NK-92 (cell line): ENCODE results near the gene CXCL8.
"Not testable (repeated sequence)": the region's sequence is repeated elsewhere in the genome, so short reads cannot be mapped to it uniquely, and the experiment has no call there.

ENCODE experiments used
- DNase-seq: peaks from one replicate; lab custom pipeline; 2025; ENCODE audit not compliant: unreplicated experiment; lab: John Stamatoyannopoulos, UW

Gene CXCL8

DNA sequence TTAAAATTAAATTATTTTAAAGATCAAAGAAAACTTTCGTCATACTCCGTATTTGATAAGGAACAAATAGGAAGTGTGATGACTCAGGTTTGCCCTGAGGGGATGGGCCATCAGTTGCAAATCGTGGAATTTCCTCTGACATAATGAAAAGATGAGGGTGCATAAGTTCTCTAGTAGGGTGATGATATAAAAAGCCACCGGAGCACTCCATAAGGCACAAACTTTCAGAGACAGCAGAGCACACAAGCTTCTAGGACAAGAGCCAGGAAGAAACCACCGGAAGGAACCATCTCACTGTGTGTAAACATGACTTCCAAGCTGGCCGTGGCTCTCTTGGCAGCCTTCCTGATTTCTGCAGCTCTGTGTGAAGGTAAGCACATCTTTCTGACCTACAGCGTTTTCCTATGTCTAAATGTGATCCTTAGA lies at the start of gene CXCL8:
TSS of gene CXCL8 (plus strand) at position 217 of the 426 bp plus-strand sequence. CDS start at position 307, 90 bp downstream.
- DNase-seq, result no peak

DNA sequence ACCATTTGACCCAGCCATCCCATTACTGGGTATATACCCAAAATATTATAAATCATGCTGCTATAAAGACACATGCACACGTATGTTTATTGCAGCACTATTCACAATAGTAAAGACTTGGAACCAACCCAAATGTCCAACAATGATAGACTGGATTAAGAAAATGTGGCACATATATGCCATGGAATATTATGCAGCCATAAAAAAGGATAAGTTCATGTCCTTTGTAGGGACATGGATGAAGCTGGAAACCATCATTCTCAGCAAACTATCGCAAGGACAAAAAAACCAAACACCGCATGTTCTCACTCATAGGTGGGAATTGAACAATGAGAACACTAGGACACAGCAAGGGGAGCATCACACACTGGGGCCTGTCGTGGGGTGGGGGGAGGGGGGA lies 49.2 kb upstream of the CXCL8 start:
- not testable (repeated sequence) for DNase-seq

DNA sequence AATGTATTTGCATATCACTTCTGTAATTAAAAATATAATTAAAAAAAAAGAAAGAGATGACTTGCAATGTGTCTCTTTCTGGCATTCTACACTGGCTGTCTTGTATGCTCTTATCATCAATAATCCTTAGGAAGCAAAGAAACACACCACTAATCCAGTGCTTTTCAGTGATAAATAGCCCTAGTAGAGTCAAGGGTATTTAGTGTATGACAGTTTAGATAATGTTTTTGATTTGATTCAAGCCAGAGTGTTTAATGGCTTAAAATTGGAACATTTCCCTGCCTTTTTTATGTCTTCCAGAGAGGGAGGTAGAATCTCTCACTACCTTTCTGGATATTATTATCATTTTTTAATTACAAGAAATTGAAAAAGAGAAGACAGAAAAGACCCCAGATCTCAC lies 48.6 kb upstream of the CXCL8 start:
- DNase-seq, result no peak

DNA sequence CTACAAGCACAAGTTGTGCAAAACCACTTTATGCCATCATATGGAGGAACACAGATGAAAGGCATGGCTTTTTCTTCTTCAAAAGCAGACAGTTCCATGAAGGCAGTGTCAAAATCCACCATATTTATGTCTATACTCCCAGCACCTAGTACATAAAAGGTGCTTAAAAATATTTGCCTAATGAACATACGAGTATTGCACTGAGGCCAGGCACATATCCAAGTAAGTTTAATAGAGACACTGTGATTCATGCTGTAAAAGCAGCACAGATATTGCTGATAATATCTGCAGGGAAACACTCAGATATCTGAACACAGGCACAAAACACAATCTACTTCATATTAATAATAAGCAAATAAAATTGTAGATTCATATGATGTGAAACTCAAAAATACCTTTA lies 48.1 kb upstream of the CXCL8 start:
- DNase-seq, result no peak

DNA sequence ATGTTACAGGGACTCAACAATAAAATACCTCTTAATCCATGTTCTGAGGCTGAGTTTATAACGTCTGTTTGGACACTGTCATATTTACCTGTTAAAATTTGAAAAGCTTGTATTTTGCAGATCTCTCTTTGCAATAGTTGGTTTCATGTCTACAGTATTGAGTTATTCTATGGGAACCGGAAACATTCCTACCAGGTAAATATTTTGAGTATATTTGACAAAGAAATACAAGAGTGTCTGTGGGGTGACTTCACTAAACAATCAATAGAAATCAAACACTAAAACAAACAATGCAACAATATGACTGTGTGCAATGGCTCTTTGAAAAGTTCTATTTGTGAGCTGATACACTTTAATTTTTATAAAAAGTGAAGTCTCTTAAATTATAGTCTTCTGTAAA lies 47.7 kb upstream of the CXCL8 start:
- DNase-seq, result no peak

DNA sequence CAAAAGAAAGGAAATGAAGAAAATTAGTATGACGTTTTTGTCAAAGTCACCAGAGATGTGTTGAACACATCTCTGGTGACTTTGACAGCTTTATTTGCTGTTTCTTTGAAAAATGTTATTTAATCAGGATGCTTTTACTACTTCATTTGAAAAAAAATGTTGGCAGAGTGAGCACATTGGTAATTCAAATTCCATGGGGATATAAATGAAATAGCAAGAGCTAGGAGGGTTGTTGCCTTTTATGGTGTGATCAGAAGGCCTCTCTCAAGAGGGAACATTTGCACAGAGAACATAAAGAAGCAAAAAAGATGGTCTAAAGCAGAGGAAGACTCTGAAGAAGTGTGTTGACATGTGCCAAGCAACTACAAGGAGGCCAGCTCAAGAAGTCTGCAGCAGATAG lies 46.6 kb upstream of the CXCL8 start:
- no peak for DNase-seq

DNA sequence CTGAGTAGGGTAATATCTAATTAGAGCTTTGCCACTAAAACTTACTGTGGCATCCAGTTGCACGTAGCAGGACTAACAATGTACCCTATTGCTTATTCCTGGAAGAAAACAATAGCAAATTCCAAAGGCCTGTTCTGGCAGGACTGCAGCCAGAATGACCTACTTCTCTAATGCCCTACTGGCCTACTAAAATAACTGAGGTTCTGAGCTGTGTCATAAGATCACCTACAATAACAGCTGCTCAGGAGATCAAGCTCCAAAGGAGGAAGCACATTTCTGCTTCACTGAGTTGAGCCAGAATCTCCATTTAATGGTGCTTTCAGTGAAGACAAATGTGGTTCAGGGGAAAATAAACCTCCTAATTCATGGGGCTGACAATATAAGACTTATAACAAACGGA lies 42.2 kb upstream of the CXCL8 start:
- no peak for DNase-seq

DNA sequence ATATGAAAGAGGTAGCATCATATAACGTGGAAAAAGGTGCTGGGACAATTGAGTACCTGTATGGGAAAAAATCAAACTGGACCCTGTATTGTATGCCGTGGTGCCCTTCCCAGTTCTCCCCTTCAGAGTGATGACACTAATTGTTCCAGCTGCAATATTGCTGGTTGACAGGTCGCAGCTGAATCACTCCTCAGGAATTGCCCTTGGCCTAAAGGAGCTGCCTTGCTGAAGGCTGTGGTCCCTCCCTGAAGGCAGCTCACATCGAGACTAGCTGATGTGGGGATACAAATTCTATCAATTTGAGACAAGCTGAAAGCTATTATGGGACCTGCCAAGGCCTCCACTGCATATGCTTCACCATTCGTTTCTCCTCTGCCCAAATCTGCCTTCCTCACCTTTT lies 39.3 kb upstream of the CXCL8 start:
- no peak for DNase-seq

DNA sequence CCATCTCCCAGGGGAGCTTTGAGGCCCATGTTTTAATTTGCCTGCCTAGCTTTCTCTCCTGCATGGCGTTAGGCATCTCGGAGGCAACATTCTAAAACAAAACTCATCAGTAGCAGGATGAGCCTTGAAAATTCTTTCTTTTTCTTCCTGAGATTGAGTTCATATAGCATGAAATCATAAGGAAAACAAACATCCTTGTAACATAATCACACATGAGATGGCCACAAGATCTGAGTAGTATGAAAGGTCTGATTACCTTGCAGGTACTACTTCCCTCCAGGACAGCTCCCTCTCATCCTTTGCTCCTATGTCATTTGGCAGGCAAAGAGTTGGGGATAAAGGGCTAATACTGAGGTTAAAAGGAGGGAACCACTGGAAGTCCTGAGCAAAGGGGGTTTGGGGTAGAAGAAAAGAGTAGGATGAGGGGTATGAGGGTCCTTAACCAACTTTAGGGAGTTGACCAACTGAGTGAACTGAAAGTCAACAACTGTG lies 37.5 kb upstream of the CXCL8 start:
- DNase-seq, result no peak

DNA sequence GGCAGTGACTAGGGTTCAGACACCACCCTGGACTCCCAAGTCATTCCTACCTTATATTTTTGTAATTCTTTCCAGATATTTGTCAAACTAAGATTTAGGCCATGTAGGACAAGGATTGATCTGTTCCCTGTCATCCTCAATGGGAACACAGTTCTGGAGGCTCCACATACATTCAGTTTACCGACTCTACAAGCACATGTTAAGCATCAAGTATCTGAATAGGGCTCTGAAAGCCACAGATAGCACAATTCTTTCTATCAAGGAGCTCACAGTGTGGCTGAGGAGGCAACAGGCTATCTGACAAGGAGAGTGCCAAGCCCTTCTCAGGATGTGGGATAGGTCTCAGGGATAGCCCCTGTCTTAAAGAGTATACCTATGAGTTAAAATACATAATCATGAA lies 37.0 kb upstream of the CXCL8 start:
- no peak for DNase-seq

DNA sequence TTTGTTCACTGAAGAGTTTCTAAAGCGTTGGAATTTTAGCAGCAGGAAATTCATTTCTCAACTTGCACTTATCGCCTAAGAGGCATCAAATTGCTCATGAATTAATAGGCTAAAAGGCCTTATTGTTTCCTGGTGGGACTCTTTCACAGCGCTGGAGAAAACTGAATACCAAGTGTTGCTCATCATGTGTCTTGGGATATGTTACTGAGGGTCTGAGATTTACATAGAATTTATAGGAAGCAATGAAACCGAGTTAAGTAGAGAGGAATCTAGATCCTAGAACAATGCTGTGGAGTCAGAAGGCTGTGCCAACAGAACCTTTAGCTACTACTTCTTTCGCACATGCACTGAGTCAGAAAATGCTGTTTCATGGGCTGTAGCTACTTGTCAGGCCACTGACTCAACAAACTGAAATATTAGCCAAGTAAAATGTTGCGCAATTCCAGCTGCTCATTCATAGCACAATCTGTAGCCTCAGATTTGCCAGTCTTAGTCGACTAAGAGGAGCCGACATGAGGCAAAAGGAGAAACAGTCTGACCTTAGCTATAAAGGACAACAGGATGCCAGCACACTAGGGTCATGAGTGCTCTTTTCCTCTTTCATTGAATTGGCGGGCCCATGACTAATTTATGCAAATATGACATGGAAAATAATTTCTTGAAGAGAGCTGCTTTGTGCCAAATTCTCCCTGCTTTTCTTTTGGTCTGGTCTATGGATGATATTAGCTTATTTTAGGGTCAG lies 35.9 kb upstream of the CXCL8 start:
- no peak for DNase-seq

DNA sequence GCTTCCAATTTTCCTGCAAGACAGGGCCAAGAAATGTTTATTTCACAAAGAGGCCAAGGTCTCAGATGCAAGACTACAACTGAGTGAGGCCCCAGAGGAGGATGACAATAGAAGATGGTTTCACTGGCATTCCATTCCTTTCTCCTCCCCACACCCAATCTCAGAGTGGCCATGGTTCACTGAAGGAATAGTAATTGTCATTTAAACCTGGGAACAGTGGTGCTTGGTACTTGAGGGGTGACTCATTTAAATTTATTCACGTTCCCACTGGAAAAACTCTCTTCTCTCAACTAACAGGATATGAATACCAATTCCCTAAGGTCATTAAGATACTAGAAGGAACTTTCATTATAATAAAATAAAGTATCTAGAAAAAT lies 35.3 kb upstream of the CXCL8 start:
- no peak for DNase-seq

DNA sequence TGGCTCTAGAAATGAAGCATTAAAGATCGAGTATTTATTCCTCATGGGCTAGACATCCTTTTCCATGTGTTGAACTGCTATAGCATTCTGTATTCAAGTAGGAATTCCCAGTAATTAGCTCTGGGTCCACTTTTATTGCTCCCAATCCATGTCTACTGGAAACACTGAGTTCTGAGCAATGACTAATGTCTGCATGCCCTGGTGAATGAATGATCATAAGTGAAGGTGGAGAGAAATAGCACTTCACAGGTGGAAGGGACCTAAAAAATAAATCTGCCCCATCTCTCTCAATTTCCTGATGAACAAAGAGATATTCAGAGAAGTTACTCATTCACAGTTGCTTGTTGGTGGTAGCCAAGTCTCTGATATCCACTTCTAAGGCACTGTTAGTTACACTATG lies 34.6 kb upstream of the CXCL8 start:
- no peak for DNase-seq

DNA sequence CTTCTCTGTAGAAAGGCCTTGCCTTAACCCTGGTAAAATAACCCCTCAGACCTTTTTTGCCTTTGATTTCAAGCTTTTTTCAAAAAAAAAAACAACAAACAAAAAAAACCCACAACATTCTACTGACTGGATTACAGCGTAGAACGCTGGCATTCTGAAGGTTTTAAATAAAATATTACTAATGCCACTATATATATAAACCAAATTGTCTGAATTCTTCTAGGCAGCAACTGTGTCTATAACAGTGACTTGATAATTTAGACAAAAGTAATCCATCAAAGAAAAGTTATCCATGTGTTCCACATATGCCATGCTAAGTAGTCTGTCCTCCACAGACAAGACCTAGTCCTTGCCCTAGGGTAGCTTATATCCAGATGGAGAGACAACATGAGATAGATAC lies 33.6 kb upstream of the CXCL8 start:
- DNase-seq, result no peak

DNA sequence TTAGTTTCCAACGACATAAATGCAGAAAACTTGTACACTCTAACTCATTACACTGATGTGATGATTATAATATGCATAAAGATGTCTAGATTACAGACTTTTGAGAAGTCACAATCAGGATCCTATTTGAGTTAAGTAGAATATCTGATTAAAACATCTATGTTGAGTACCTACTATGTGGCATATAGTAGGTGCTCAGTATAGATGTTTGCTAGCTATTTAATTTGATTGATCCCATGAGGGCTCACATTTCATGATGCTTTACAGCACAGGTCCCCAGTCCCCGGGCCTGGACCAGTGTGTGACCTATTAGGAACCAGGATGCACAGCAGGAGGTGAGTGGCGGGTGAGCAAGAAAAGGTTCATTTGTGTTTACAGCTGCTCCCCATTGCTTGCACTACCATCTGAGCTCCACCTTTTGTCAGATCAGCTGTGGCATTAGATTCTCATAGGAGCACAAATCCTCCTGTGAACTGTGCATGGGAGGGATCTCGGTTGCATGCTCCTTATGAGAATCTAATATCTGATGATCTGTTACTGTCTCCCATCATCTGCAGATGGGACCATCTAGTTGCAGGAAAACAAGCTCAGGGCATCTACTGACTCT lies 33.0 kb upstream of the CXCL8 start:
- no peak for DNase-seq

DNA sequence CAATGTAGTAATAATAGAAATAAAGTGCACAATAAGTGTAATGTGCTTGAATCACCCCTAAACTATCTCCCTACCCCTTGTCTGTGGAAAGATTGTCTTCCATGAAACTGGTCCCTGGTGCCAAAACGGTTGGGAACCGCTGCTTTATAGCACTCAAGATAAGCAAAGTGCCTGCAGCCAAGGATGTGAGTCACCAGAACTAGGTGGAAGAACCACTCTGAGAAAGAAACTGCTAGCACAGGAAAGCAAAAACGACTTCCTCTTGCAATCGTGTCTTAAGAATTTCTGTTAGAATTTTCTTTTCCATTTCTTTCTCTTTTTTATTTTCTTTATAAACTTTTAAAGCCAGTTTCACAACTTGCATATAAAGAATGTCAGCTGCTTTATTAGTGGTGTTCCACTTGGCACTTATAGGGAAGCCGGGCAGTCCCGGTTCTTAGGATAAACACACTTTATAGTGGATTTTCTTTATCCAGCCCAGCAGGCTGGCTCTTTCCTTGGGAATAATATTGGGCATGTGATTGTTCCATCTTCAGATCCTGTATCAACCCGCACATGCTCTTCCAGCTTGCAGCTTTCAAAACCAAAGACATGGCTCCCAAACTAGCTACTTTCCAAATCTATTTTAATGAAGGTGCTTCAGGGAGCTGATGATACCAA lies 32.3 kb upstream of the CXCL8 start:
- DNase-seq, result no peak

DNA sequence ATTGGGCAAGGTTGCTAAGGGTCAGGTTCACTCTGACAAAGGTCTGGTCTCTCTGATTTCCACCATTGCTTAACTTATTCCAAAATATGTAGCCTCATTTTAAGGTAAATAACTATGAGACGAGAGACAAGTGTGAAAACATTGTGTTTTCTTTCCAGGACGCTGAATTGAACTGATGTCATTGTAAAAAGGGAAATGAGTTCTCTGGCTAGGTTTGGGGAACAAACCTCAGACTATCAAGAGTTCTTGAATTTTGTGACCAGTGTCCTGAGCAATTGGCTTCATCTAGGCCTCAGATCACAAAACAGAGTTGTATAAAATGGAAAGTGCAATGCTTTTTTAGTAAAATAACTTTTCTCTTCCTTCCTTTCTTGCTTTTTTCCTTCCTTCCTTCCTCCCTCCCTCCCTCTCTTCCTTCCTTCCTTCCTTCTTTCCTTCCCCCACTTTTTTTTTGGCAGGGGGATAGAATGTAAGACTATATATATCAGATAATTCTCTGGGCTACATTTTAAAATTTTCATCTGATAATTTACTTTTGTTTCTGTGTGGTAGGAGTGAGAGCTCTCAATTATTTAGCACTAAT lies 30.8 kb upstream of the CXCL8 start:
- DNase-seq, result no peak

DNA sequence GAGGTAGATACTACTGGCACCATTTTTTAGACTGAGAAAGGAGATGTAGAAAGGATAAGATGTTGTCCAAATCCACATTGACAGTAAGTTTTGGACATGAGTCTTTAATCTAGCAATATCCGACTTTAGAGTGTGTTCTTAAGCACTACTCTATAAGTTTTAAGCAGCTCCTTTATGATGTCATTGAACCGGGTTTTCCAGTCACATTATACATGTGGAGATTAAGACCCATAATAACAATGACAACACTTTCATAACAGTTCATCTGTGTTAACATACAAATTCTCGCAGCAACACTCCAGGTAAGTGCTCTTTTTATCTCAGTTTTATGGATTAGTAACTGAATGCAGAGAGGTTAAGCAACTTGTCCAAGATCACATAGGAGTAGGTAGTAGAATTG lies 30.3 kb upstream of the CXCL8 start:
- DNase-seq, result no peak

DNA sequence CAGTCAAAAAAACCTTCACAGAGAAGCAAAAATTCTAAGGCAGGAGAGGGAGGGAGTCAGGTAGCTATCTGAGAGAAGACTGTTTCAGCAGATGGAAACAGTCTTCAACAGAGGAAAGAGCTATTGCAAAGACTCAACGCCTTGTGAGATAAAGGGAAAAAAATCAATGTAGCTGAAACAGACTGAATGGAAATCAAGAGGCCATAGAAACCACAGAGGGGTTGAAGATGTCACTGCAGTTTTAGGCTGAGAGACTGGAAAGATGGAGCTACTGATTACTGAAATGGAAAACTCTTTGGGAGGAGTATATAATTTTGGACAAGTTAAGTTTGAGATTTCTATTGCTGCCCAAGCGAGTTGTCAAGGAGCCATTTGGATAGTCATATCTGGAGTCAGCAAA lies 28.4 kb upstream of the CXCL8 start:
- no peak for DNase-seq

DNA sequence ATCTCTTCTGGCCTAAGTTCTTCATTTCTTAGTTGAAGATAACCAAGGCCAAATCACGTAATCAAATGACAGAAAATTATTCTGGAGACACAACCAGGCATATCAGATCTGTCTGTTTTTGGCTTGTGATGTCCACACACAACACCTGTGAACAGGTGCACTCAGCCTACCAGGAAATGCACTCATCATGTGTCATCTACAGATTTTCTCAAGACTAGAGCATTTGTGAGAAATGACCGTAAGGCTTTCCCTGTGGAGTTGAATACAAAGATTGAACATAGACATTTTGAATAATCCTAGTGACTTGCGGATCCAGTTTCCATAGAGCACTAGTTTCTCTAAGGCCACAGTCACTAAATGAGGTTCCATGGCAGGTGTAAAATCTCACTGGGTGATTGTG lies 26.7 kb upstream of the CXCL8 start:
- no peak for DNase-seq

DNA sequence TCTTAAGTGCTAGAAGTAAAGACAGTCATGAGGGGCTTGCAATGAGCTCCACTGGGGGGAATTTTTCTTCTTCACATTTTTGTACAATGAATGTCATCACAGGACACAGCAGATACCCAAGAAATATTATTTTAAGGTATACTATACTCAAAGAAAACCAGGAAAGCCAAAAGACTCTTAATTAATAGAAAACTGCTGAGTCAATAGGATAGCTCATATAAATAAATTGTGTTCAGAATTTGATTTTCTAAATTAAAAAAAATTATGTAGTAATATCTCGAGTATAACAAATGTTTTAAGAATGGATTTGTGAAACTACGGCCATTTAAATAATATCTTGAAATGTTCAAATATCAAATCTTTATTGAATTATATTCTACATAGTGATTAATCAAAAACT lies 25.7 kb upstream of the CXCL8 start:
- DNase-seq, result no peak

DNA sequence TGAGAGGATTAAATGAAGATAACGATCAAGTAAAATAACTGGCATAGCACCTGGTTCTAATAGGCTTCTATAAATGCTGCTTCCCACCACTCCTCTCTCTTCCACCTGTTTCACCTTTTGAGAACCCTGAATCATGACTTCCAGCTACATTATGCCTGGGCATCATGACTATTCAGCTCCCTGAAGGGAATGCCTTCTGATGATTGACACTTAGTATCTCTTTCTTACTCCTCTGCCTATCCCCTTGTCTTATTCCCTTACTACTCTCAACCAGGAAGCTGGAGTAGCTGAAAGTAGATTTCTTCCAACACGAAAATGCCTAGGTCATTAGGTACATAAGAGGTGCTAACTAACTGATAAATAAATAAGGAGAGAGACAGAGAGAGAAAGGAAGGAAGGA lies 24.7 kb upstream of the CXCL8 start:
- DNase-seq, result no peak
